Neural progenitor cell (in vitro differentiated cells): ENCODE measurements around the gene CBX6. TPM values are rescaled to one million over a fixed set of nuclear protein-coding genes. Genes with fewer than 3 reads are reported as not detected.

Source experiments
- DNase-seq: peaks from one replicate; pipeline ENCODE4 v3.0.0-alpha.2; 2016; ENCODE audit warnings: low spot score
- H2AFZ ChIP-seq: fragments of 200-600 bp; sonication (generic); replicated peaks from 2 replicates; pipeline ENCODE4 v1.6.1; 2016; ENCODE audit warnings: antibody characterized with exemption
- H3F3A ChIP-seq: fragments of 200-600 bp; sonication (generic); 2 replicates; pipeline ENCODE4 v1.6.1; 2016; ENCODE audit warnings: antibody characterized with exemption, low read depth
- H3K27ac ChIP-seq: fragments of 200-600 bp; sonication (generic); 2 replicates; pipeline ENCODE4 v1.5.1; 2016; ENCODE audit warnings: mild to moderate bottlenecking
- H3K27me3 ChIP-seq: fragments of 200-600 bp; sonication (generic); 2 replicates; pipeline ENCODE4 v1.6.1; 2016; ENCODE audit warnings: mild to moderate bottlenecking, moderate library complexity
- H3K36me3 ChIP-seq: fragments of 200-600 bp; sonication (generic); 2 replicates; pipeline ENCODE4 v1.5.1; 2016
- H3K4me1 ChIP-seq: fragments of 200-600 bp; sonication (generic); 2 replicates; pipeline ENCODE4 v1.6.1; 2016; ENCODE audit warnings: mixed run types
- H3K4me2 ChIP-seq: fragments of 200-600 bp; sonication (generic); 2 replicates; pipeline ENCODE4 v1.6.1; 2016
- H3K4me3 ChIP-seq: fragments of 200-600 bp; sonication (generic); 2 replicates; pipeline ENCODE4 v1.5.1; 2016
- H3K79me2 ChIP-seq: fragments of 200-600 bp; sonication (generic); 2 replicates; pipeline ENCODE4 v1.6.1; 2016; ENCODE audit warnings: low read depth
- H3K9ac ChIP-seq: fragments of 200-600 bp; sonication (generic); 2 replicates; pipeline ENCODE4 v1.6.1; 2016
- H3K9me3 ChIP-seq: fragments of 200-600 bp; sonication (generic); 2 replicates; pipeline ENCODE4 v1.5.1; 2016; ENCODE audit warnings: low read depth
- H4K20me1 ChIP-seq: fragments of 200-600 bp; sonication (generic); 2 replicates; pipeline ENCODE4 v1.6.1; 2016; ENCODE audit warnings: low read depth
- H3K27ac Mint-ChIP-seq: 3 replicates; pipeline ENCODE4 v1.8.0; 2021; ENCODE audit warnings: mixed read lengths
- H3K27me3 Mint-ChIP-seq: 2 replicates; pipeline ENCODE4 v1.8.0; 2022; ENCODE audit warnings: low read depth, mild to moderate bottlenecking, inconsistent platforms, moderate library complexity, mixed read lengths; ENCODE audit not compliant: insufficient read depth
- H3K36me3 Mint-ChIP-seq: 3 replicates; pipeline ENCODE4 v1.8.0; 2021; ENCODE audit warnings: mixed read lengths
- H3K4me1 Mint-ChIP-seq: 3 replicates; pipeline ENCODE4 v1.8.0; 2021; ENCODE audit warnings: mixed read lengths
- H3K4me3 Mint-ChIP-seq: 3 replicates; pipeline ENCODE4 v1.8.0; 2021; ENCODE audit warnings: mild to moderate bottlenecking, moderate library complexity, mixed read lengths
- H3K9me3 Mint-ChIP-seq: 3 replicates; pipeline ENCODE4 v1.8.0; 2020; ENCODE audit warnings: mixed read lengths
- EZH2 ChIP-seq: fragments of 200-600 bp; sonication (generic); IDR thresholded peaks from 2 replicates; pipeline ENCODE4 v1.6.1; 2017; ENCODE audit warnings: antibody characterized with exemption, mild to moderate bottlenecking, moderate library complexity
- EZH2phosphoT487 ChIP-seq: fragments of 200-600 bp; sonication (generic); IDR thresholded peaks from 2 replicates; pipeline ENCODE4 v1.6.1; 2017; ENCODE audit warnings: antibody characterized with exemption
- total RNA-seq: library from RNA; depleted of rRNA; stranded (reverse); fragments of >200 nt; gene quantifications from 2 replicates; pipeline ENCODE4 v1.2.3, GENCODE V29; 2015; ENCODE audit warnings: low replicate concordance
- TF ChIP-seq, protein P1 (sequence below): fragments of 200-600 bp; sonication (generic); IDR thresholded peaks from 2 replicates; pipeline ENCODE4 v1.5.1; 2017; ENCODE audit warnings: antibody characterized with exemption, mild to moderate bottlenecking

The CBX6 gene
- total RNA-seq, 1 donor from 2014 or later, result 14.0 TPM

DNA sequence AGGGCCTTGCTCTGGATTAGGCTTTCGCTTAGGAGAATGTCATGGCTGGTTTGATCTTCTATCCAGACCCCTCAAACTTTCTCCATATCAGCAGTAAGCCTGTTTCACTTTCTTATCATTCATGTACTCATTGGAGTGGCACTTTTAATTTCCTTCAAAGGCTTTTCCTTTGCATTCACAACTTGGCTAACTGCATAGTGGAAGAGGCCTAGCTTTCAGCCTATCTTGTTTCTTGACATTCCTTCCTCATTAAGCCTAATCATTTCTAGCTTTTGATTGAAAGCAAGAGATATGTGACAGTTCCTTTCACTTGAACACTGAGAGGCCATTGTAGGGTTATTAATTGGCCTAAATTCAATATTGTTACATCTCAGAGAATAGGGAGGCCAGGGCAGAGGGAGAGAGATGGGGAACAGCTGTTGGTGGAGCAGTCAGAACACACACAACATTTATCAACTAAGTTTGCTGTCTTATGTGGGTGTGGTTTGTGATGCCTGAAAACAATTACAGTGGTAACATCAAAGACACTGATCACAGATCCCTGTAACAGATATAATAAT is 47.7 kb upstream of the CBX6 start:
- H3K9me3 ChIP-seq, result no peaks in the 10 kb centered on the region
- Mint-ChIP-seq H3K9me3 (no peaks in the 10 kb centered on the region), H3K27me3 (peaks cover 12% of the 10 kb centered on the region), H3K4me3 (no peak overlapping the region), H3K36me3 (no peaks in the 10 kb centered on the region), H3K4me1 (peaks cover 11% of the 10 kb centered on the region), H3K27ac (no peak overlapping the region)
- no peak for DNase-seq
- H3K36me3 ChIP-seq, result no peaks in the 10 kb centered on the region
- H3K4me3 ChIP-seq, result no peak overlapping the region
- TF ChIP-seq, protein P1, sequence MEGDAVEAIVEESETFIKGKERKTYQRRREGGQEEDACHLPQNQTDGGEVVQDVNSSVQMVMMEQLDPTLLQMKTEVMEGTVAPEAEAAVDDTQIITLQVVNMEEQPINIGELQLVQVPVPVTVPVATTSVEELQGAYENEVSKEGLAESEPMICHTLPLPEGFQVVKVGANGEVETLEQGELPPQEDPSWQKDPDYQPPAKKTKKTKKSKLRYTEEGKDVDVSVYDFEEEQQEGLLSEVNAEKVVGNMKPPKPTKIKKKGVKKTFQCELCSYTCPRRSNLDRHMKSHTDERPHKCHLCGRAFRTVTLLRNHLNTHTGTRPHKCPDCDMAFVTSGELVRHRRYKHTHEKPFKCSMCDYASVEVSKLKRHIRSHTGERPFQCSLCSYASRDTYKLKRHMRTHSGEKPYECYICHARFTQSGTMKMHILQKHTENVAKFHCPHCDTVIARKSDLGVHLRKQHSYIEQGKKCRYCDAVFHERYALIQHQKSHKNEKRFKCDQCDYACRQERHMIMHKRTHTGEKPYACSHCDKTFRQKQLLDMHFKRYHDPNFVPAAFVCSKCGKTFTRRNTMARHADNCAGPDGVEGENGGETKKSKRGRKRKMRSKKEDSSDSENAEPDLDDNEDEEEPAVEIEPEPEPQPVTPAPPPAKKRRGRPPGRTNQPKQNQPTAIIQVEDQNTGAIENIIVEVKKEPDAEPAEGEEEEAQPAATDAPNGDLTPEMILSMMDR, result no peak
- TF ChIP-seq EZH2phosphoT487 (no peak), EZH2 (no peak)
- peaks cover 33% of the 10 kb centered on the region for H3K27me3 ChIP-seq
- no peak overlapping the region for H3K27ac ChIP-seq
- H2AFZ ChIP-seq, result no peak overlapping the region
- no peaks in the 10 kb centered on the region for H3K4me1 ChIP-seq
- H3F3A ChIP-seq, result no peaks in the 10 kb centered on the region
- no peaks in the 10 kb centered on the region for H3K79me2 ChIP-seq
- no peak overlapping the region for H3K4me2 ChIP-seq
- H3K9ac ChIP-seq, result no peak overlapping the region
- no peaks in the 10 kb centered on the region for H4K20me1 ChIP-seq

DNA sequence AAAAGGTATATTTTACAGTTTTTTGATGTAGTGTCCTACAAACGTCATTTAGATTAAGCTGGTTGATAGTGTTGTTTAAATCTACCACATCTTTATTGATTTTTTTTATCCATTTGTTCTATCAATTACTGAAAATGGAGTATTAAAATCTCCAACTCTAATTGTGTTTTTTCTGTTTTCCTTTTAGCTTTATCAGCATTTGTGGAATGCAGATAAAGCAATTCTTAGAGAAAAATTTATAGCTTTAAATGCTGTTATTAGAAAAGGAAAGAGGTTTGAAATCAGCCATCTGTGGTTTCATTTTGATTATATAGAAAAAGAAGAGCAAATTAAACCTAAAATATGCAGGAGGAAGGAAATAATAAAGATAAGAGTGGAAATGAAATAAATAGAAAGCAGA is 39.4 kb upstream of the CBX6 start:
- H3K4me3 ChIP-seq, result no peak overlapping the region
- peaks cover 28% of the 10 kb centered on the region for H3K27me3 ChIP-seq
- H3K36me3 ChIP-seq, result no peaks in the 10 kb centered on the region
- peaks cover 14% of the 10 kb centered on the region for H3K27me3 Mint-ChIP-seq
- no peak for TF ChIP-seq EZH2
- TF ChIP-seq, protein P1, result no peak
- TF ChIP-seq EZH2phosphoT487, result no peak
- no peaks in the 10 kb centered on the region for H4K20me1 ChIP-seq
- H3K4me2 ChIP-seq, result no peak overlapping the region
- no peaks in the 10 kb centered on the region for H3F3A ChIP-seq
- no peaks in the 10 kb centered on the region for H3K4me1 Mint-ChIP-seq
- H3K4me1 ChIP-seq, result no peaks in the 10 kb centered on the region
- H3K79me2 ChIP-seq, result no peaks in the 10 kb centered on the region
- H3K27ac ChIP-seq, result no peak overlapping the region
- peaks cover 16% of the 10 kb centered on the region for H3K9me3 Mint-ChIP-seq
- H2AFZ ChIP-seq, result no peak overlapping the region
- H3K36me3 Mint-ChIP-seq, result no peaks in the 10 kb centered on the region
- no peak overlapping the region for H3K9ac ChIP-seq
- no peaks in the 10 kb centered on the region for H3K9me3 ChIP-seq
- H3K27ac Mint-ChIP-seq, result no peak overlapping the region
- no peak overlapping the region for H3K4me3 Mint-ChIP-seq
- DNase-seq, result no peak

DNA sequence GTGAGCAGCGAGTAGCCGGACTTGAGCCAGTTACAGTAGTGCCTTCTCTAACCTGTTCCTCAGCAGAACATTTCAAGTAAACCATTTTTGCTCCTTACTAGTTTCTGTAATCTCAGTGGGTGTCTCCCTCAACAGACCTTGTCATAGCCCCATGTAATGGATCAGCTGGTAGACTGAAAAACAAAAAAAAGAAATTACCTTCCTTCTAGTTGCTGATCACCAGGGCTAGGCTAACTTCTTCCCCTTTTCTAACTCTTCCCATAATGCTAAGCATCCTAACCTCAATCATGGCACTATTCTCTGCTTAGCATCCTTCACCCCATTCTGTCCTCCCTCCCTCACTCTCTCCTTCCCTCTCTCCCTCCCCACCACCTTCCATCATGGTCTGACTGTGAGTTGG is 35.8 kb upstream of the CBX6 start:
- no peak overlapping the region for H3K4me3 Mint-ChIP-seq
- no peak overlapping the region for H3K4me3 ChIP-seq
- H3K27ac ChIP-seq, result no peak overlapping the region
- no peaks in the 10 kb centered on the region for H3K79me2 ChIP-seq
- H3K4me2 ChIP-seq, result no peak overlapping the region
- H3K4me1 ChIP-seq, result no peaks in the 10 kb centered on the region
- H3K36me3 Mint-ChIP-seq, result no peaks in the 10 kb centered on the region
- H3K4me1 Mint-ChIP-seq, result no peaks in the 10 kb centered on the region
- H4K20me1 ChIP-seq, result no peaks in the 10 kb centered on the region
- H3K9me3 Mint-ChIP-seq, result peaks cover 32% of the 10 kb centered on the region
- no peak for DNase-seq
- no peaks in the 10 kb centered on the region for H3F3A ChIP-seq
- H3K36me3 ChIP-seq, result no peaks in the 10 kb centered on the region
- peaks cover 6% of the 10 kb centered on the region for H3K27me3 Mint-ChIP-seq
- H3K9me3 ChIP-seq, result peaks cover 14% of the 10 kb centered on the region
- H3K27ac Mint-ChIP-seq, result no peak overlapping the region
- H2AFZ ChIP-seq, result no peak overlapping the region
- TF ChIP-seq EZH2 (no peak), EZH2phosphoT487 (no peak)
- TF ChIP-seq, protein P1, result no peak
- H3K9ac ChIP-seq, result no peak overlapping the region
- peaks cover 7% of the 10 kb centered on the region for H3K27me3 ChIP-seq
